DOHH2 (cell line): ENCODE results near the gene DCTD.

Experiments used
- EZH2phosphoT487 ChIP-seq: fragments of 200-600 bp; sonication (generic); IDR thresholded peaks from 2 replicates; pipeline ENCODE4 v1.6.1; 2017; ENCODE audit warnings: borderline replicate concordance, mild to moderate bottlenecking, antibody characterized with exemption, low read length, moderate library complexity, mixed read lengths
- TF ChIP-seq, protein P1 (sequence below): fragments of 200-600 bp; sonication (generic); IDR thresholded peaks from one replicate; pipeline ENCODE4 v1.5.1; 2014; ENCODE audit warnings: antibody characterized with exemption, mild to moderate bottlenecking, low read depth, low read length; ENCODE audit not compliant: poor library complexity, severe bottlenecking

DNA sequence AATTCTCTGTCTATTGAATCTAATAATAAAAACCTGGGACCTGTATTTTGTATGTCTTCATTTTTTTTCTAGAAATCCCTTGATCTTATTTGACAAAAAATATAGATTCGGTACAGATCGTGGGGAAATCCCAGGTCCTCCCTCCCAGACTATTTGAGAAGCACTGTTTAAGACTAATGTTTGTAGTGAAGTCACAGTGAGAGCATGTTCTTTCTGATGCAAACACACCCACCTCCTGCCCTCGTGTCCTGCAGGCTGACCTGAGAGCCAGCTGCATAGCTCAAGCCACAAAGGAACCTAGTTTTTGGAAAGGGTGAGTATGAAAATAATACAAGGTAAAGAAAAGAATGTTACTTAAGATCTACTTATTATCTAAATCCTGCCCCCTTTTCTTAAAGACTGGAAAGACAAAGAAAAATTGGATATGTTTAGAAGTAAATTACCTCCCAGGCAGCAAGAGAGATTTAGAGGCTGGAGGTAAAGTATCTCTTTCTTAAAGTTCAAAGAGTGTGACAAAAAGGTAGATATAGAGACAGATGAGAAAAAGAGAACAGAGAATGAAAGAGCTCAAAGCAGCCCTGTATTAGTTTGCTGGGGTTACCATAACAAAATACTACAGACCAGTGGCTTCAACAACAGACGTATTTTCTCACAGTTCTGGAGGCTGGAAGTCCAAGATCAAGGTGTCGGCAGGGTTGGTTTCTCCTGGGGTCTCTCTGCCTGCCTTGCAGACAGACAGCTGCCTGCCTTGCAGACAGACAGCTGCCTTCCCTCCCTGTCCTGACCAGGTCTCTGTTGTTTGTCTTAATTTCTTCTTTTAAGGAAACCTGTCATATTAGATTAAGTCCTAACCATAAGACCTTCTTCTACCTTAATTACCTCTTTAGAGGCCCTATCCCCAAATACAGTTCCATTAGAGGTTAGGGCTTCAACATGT, 20.4 kb upstream of the DCTD start:
- TF ChIP-seq, protein P1, sequence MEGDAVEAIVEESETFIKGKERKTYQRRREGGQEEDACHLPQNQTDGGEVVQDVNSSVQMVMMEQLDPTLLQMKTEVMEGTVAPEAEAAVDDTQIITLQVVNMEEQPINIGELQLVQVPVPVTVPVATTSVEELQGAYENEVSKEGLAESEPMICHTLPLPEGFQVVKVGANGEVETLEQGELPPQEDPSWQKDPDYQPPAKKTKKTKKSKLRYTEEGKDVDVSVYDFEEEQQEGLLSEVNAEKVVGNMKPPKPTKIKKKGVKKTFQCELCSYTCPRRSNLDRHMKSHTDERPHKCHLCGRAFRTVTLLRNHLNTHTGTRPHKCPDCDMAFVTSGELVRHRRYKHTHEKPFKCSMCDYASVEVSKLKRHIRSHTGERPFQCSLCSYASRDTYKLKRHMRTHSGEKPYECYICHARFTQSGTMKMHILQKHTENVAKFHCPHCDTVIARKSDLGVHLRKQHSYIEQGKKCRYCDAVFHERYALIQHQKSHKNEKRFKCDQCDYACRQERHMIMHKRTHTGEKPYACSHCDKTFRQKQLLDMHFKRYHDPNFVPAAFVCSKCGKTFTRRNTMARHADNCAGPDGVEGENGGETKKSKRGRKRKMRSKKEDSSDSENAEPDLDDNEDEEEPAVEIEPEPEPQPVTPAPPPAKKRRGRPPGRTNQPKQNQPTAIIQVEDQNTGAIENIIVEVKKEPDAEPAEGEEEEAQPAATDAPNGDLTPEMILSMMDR = no peak
- no peak for TF ChIP-seq EZH2phosphoT487
